K562 (cell line): ENCODE data around the gene DLL4. TPM values are rescaled to one million over a fixed set of nuclear protein-coding genes. Genes with fewer than 3 reads are reported as not detected.
A peak's percentile ranks its signal among the peaks of the same experiment; 100 is the strongest.

Experiments used
- ADNP ChIP-seq: fragments of 200-800 bp; sonication (Bioruptor generic); IDR thresholded peaks from 2 replicates; pipeline ENCODE4 v1.6.1; 2016; ENCODE audit warnings: missing genetic modification characterization, missing compliant biosample characterization
- AFF1 ChIP-seq, 2 experiments: fragments of 450-650 bp; IDR thresholded peaks; 2 replicates each; pipeline ENCODE4 v1.6.1; 2018; ENCODE audit warnings: mild to moderate bottlenecking in 2 of 2, low read depth in 1 of 2; ENCODE audit not compliant: partially characterized antibody in 2 of 2
- BCL6 ChIP-seq: fragments of 250-450 bp; sonication (Bioruptor Pico); IDR thresholded peaks from 2 replicates; pipeline ENCODE4 v1.4.0; 2020
- DACH1 ChIP-seq: fragments of 450-650 bp; IDR thresholded peaks from 2 replicates; pipeline ENCODE4 v1.6.1; 2018; ENCODE audit not compliant: partially characterized antibody
- ETS2 ChIP-seq: IDR thresholded peaks from 2 replicates; pipeline ENCODE4 v1.6.1; 2016; ENCODE audit warnings: borderline replicate concordance, missing genetic modification characterization, mild to moderate bottlenecking, moderate library complexity, missing compliant biosample characterization; ENCODE audit not compliant: poor library complexity, severe bottlenecking
- HNRNPH1 ChIP-seq: fragments of 200-400 bp; formaldehyde crosslinking; optimal IDR thresholded peaks from 2 replicates; pipeline ENCODE3; 2017; ENCODE audit warnings: low read depth, mild to moderate bottlenecking, low read length, moderate library complexity
- L3MBTL2 ChIP-seq: fragments of 450-650 bp; IDR thresholded peaks from 2 replicates; pipeline ENCODE4 v1.6.1; 2016; ENCODE audit warnings: mild to moderate bottlenecking, moderate library complexity
- MTA1 ChIP-seq: fragments of 450-650 bp; IDR thresholded peaks from 2 replicates; pipeline ENCODE4 v1.6.1; 2017; ENCODE audit warnings: borderline replicate concordance
- MYBL2 ChIP-seq, 2 experiments: fragments of 450-650 bp in 1 of 2; sonication (generic) in 1 of 2; formaldehyde crosslinking in 1 of 2; IDR thresholded peaks; 2 replicates each; pipeline versions ENCODE4 v1.6.1 to v1.8.1; 2017 to 2022; ENCODE audit warnings: borderline replicate concordance in 1 of 2, inconsistent platforms in 1 of 2, low read depth in 1 of 2, mild to moderate bottlenecking in 1 of 2, missing genetic modification reagents in 1 of 2, moderate library complexity in 1 of 2
- MYC ChIP-seq, 2 experiments: fragments of 250-450 bp in 1 of 2; sonication (Bioruptor Pico) in 1 of 2; IDR thresholded peaks; 2 replicates each; pipeline versions ENCODE4 v1.5.1 to v1.6.1; 2012 to 2021; ENCODE audit warnings: low read depth in 2 of 2, borderline replicate concordance in 1 of 2, improper control_type of control experiment in 1 of 2, low read length in 1 of 2, mild to moderate bottlenecking in 1 of 2, moderate library complexity in 1 of 2
- NBN ChIP-seq: fragments of 450-650 bp; IDR thresholded peaks from 2 replicates; pipeline ENCODE4 v1.6.1; 2016; ENCODE audit warnings: low read depth, mild to moderate bottlenecking
- POLR2G ChIP-seq: fragments of 200-400 bp; formaldehyde crosslinking; IDR thresholded peaks from 2 replicates; pipeline ENCODE4 v1.6.1; 2017; ENCODE audit warnings: low read depth, mild to moderate bottlenecking, antibody characterized with exemption, low read length, moderate library complexity
- POU5F1 ChIP-seq: fragments of 150-350 bp; IDR thresholded peaks from 2 replicates; pipeline ENCODE4 v1.6.1; 2014; ENCODE audit warnings: borderline replicate concordance, low read length, low read depth, mild to moderate bottlenecking; ENCODE audit not compliant: partially characterized antibody
- SMAD2 ChIP-seq: fragments of 150-350 bp; IDR thresholded peaks from 2 replicates; pipeline ENCODE4 v1.6.1; 2014; ENCODE audit warnings: low read depth, mild to moderate bottlenecking, low read length
- SMC3 ChIP-seq: conservative IDR thresholded peaks from 2 replicates; pipeline ENCODE4 v1.6.1; 2011; ENCODE audit warnings: low read depth, low read length, improper control_type of control experiment; ENCODE audit not compliant: insufficient read depth
- TFAP4 ChIP-seq: sonication (generic); formaldehyde crosslinking; IDR thresholded peaks from 2 replicates; pipeline ENCODE4 v1.8.0; 2022; ENCODE audit warnings: missing genetic modification reagents, mild to moderate bottlenecking, moderate library complexity, borderline replicate concordance
- YBX1 ChIP-seq: fragments of 450-650 bp; IDR thresholded peaks from 2 replicates; pipeline ENCODE4 v1.7.1; 2016; ENCODE audit warnings: mild to moderate bottlenecking
- ZNF143 ChIP-seq: sonication (generic); formaldehyde crosslinking; IDR thresholded peaks from 2 replicates; pipeline ENCODE4 v1.9.0; 2022; ENCODE audit warnings: mild to moderate bottlenecking, missing genetic modification reagents
- ZNF766 ChIP-seq: fragments of 200-800 bp; sonication (Bioruptor generic); conservative IDR thresholded peaks from 2 replicates; pipeline ENCODE4 v1.6.1; 2016; ENCODE audit warnings: missing genetic modification characterization, missing compliant biosample characterization
- polyA plus RNA-seq, 8 experiments: library from polyadenylated mRNA; depleted of rRNA in 4 of 8; stranded (reverse) in 5 of 8; unstranded in 3 of 8; fragments of >200 nt; fragmentation: Nextera tagmentation in 2 of 8; fragmentation: Illumina TruSeq in 1 of 8; extraction: Ambion mirVana in 2 of 8; extraction: Trizol in 1 of 8; gene quantifications; 2 replicates each; pipeline versions ENCODE4 v1.2.1 to v1.2.3, GENCODE V29; 2011 to 2014; ENCODE audit warnings: inconsistent platforms in 1 of 8, missing spikeins in 1 of 8
- total RNA-seq, 7 experiments: library from RNA; depleted of rRNA in 6 of 7; stranded (reverse); fragments of >200 nt in 6 of 7; fragmentation: Illumina TruSeq in 2 of 7; extraction: Trizol in 2 of 7; gene quantifications; 2 replicates each; pipeline versions ENCODE4 v1.2.1 to v1.2.3, GENCODE V29; 2011 to 2021; ENCODE audit warnings: low replicate concordance in 1 of 7
- TF ChIP-seq, protein P1 (sequence below): fragments of 450-650 bp; IDR thresholded peaks from 2 replicates; pipeline ENCODE4 v1.6.1; 2016; ENCODE audit warnings: borderline replicate concordance

The DLL4 gene
- total and polyA plus RNA-seq, 9 of the 15 experiments (the other 6 are each of a cell fraction or from before 2014, with no cell fraction given), result 0.04 to 1.1 (median 0.41) TPM; not detected in 1

GRCh38 chr15:40894681-40895448 is 34.3 kb upstream of the DLL4 start (continued):
- no peak for TF ChIP-seq AFF1 (IDR thresholded peaks at IDR 0.05; ENCODE audit: low read depth in 1 of 2, partially characterized antibody in 2 of 2)
- peak; percentile 40 for TF ChIP-seq SMC3
- TF ChIP-seq NBN, result no peak
- TF ChIP-seq SMAD2, result no peak
- TF ChIP-seq L3MBTL2, result peak; percentile 51
- TF ChIP-seq ZNF143, result no peak
- no peak for TF ChIP-seq YBX1
- no peak for TF ChIP-seq HNRNPH1
- peak; percentile 12 for TF ChIP-seq TFAP4 (CRISPR knock-in tag)
- no peak for TF ChIP-seq ADNP (tag)
- TF ChIP-seq MYBL2 (IDR thresholded peaks at IDR 0.05; ENCODE audit: low read depth), result peak; percentile 68
- TF ChIP-seq MYBL2 (CRISPR knock-in tag; IDR thresholded peaks at IDR 0.05; ENCODE audit: borderline replicate concordance), result no peak
- TF ChIP-seq MTA1, result no peak
- no peak for TF ChIP-seq ETS2 (tag)
- TF ChIP-seq POLR2G, result no peak; the same call in 1 of the 2 replicates
- TF ChIP-seq ZNF766 (CRISPR knock-in tag), result no peak
- no peak for TF ChIP-seq DACH1
- no peak for TF ChIP-seq POU5F1
- TF ChIP-seq, protein P1, sequence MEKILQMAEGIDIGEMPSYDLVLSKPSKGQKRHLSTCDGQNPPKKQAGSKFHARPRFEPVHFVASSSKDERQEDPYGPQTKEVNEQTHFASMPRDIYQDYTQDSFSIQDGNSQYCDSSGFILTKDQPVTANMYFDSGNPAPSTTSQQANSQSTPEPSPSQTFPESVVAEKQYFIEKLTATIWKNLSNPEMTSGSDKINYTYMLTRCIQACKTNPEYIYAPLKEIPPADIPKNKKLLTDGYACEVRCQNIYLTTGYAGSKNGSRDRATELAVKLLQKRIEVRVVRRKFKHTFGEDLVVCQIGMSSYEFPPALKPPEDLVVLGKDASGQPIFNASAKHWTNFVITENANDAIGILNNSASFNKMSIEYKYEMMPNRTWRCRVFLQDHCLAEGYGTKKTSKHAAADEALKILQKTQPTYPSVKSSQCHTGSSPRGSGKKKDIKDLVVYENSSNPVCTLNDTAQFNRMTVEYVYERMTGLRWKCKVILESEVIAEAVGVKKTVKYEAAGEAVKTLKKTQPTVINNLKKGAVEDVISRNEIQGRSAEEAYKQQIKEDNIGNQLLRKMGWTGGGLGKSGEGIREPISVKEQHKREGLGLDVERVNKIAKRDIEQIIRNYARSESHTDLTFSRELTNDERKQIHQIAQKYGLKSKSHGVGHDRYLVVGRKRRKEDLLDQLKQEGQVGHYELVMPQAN, result no peak; the same call in 1 of the 2 replicates
- peak; percentile 65; the same call in 1 of the 2 replicates for TF ChIP-seq MYC (IDR thresholded peaks at IDR 0.05; ENCODE audit: low read depth, low read length)
- no peak for TF ChIP-seq MYC (CRISPR knock-in tag; IDR thresholded peaks at IDR 0.05; ENCODE audit: borderline replicate concordance, low read depth)
- TF ChIP-seq BCL6 (CRISPR knock-in tag), result no peak
